ENCODE results near the gene F7. TPM values are rescaled to one million over a fixed set of nuclear protein-coding genes. Genes with fewer than 3 reads are reported as not detected.

Gene F7
- total RNA-seq, 1 donor from 2014 or later: 1.0 TPM

- peaks cover 20% of the 10 kb centered on the region for H3K36me3 Mint-ChIP-seq (ENCODE audit: low read depth)
- TF ChIP-seq CTCF (conservative IDR thresholded peaks at IDR 0.05): no peak
- peaks cover 5% of the 10 kb centered on the region for H3K4me1 Mint-ChIP-seq
- H3K4me3 Mint-ChIP-seq: no peak overlapping the region
- H3K27ac Mint-ChIP-seq (ENCODE audit: unreplicated experiment): no peak overlapping the region
- H3K27me3 Mint-ChIP-seq (ENCODE audit: low read depth): peaks cover 29% of the 10 kb centered on the region
- DNase-seq (ENCODE audit: low read depth, low spot score): no peak
- H3K9me3 Mint-ChIP-seq: no peaks in the 10 kb centered on the region
These were observed 58.9 kb downstream of the F7 start for GRCh38 chr13:113164492-113164891.

DNA sequence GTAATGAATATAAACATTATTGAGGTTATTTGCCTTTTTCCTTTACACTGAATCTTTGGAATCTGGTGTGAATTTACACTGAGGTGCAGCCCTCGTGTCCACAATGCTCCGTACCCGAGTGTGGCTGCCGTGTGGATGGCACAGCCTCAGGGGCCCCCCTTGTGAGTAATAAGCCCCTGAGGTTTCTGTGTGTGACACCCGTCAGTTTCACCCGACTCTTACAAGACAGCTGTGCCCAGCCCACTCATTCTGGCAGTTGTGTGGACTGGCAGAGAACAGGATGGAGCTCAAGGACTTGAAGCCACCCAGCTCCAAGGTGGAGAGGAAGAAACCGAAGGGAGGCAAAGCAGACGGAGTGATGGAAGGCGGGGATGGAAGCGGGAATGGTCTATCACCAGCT lies 60.7 kb downstream of the F7 start:
- Mint-ChIP-seq H3K27ac (ENCODE audit: unreplicated experiment) (no peak overlapping the region), H3K36me3 (ENCODE audit: low read depth) (peaks cover 20% of the 10 kb centered on the region), H3K27me3 (ENCODE audit: low read depth) (peaks cover 14% of the 10 kb centered on the region), H3K4me1 (no peaks in the 10 kb centered on the region), H3K9me3 (no peaks in the 10 kb centered on the region), H3K4me3 (no peak overlapping the region)
- DNase-seq (ENCODE audit: low read depth, low spot score): no peak
- TF ChIP-seq CTCF (conservative IDR thresholded peaks at IDR 0.05): no peak

GRCh38 chr13:113166681-113167080 lies 61.1 kb downstream of the F7 start:
- peaks cover 11% of the 10 kb centered on the region for H3K27me3 Mint-ChIP-seq (ENCODE audit: low read depth)
- no peak overlapping the region for H3K4me3 Mint-ChIP-seq
- peaks cover 20% of the 10 kb centered on the region for H3K36me3 Mint-ChIP-seq (ENCODE audit: low read depth)
- H3K27ac Mint-ChIP-seq (ENCODE audit: unreplicated experiment): no peak overlapping the region
- no peaks in the 10 kb centered on the region for H3K4me1 Mint-ChIP-seq
- no peak for DNase-seq (ENCODE audit: low read depth, low spot score)
- no peaks in the 10 kb centered on the region for H3K9me3 Mint-ChIP-seq
- TF ChIP-seq CTCF (conservative IDR thresholded peaks at IDR 0.05): no peak

DNA sequence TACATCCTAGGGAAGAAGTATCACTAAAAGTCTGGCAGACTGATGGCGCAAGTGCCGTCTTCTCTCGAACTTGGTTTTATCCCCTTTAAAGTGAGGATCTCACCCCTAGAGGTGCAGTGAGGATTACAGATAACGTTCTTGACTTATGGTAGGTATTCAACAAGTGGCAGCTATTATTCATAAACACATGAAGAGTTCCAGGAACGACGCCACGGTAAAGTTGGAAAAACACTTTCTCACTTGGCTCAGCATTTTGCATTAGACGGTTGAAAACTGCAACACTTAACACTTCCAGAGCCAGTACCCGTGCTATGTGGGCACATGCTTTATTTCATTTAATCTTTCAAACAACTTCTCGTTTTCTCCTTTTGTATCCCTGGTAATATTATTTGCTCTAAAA lies 61.6 kb downstream of the F7 start:
- Mint-ChIP-seq H3K36me3 (ENCODE audit: low read depth) (peaks cover 20% of the 10 kb centered on the region), H3K4me3 (no peak overlapping the region), H3K9me3 (no peaks in the 10 kb centered on the region), H3K27me3 (ENCODE audit: low read depth) (peaks cover 11% of the 10 kb centered on the region), H3K27ac (ENCODE audit: unreplicated experiment) (no peak overlapping the region), H3K4me1 (no peaks in the 10 kb centered on the region)
- no peak for DNase-seq (ENCODE audit: low read depth, low spot score)
- no peak for TF ChIP-seq CTCF (conservative IDR thresholded peaks at IDR 0.05)

GRCh38 chr13:113167575-113167974 lies 62.0 kb downstream of the F7 start:
- Mint-ChIP-seq H3K36me3 (ENCODE audit: low read depth) (peaks cover 20% of the 10 kb centered on the region), H3K4me1 (no peaks in the 10 kb centered on the region), H3K27ac (ENCODE audit: unreplicated experiment) (no peak overlapping the region), H3K9me3 (no peaks in the 10 kb centered on the region), H3K27me3 (ENCODE audit: low read depth) (peaks cover 11% of the 10 kb centered on the region), H3K4me3 (no peak overlapping the region)
- no peak for DNase-seq (ENCODE audit: low read depth, low spot score)
- TF ChIP-seq CTCF (conservative IDR thresholded peaks at IDR 0.05): no peak

DNA sequence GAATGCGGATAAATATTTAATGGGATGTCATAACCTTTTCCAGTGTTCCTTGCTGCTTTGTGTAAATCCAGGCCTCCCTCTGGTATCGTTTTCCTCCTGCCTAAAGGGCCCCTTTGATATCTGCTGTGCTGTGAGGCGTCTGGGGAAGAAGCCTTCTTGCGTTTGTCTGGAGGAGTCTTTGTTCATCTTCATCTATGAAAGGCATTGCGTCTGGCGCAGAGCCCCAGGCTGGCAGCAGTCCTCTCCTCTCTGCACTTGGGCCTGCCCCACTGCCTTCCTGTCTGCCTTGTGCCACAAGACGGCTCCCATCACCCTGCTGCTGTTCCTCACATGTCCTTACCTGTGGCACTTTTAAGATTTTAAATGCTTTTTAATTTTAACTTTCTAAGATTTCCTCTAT lies 62.6 kb downstream of the F7 start:
- H3K4me3 Mint-ChIP-seq: no peak overlapping the region

More for the DNA sequence above, 62.6 kb downstream of the F7 start:
- H3K4me1 Mint-ChIP-seq: no peaks in the 10 kb centered on the region
- H3K27ac Mint-ChIP-seq (ENCODE audit: unreplicated experiment): no peak overlapping the region
- no peaks in the 10 kb centered on the region for H3K9me3 Mint-ChIP-seq
- no peak for TF ChIP-seq CTCF (conservative IDR thresholded peaks at IDR 0.05)
- peaks cover 20% of the 10 kb centered on the region for H3K36me3 Mint-ChIP-seq (ENCODE audit: low read depth)
- DNase-seq (ENCODE audit: low read depth, low spot score): no peak
- H3K27me3 Mint-ChIP-seq (ENCODE audit: low read depth): peaks cover 5% of the 10 kb centered on the region
